Duodenal mucosa (tissue), 2 donors: ENCODE data around the gene SPI1.

ENCODE experiments used
- H3K27ac ChIP-seq: one replicate; pipeline ENCODE4 v1.7.0; 2013; ENCODE audit warnings: low read depth, low read length
- H3K27me3 ChIP-seq, 2 donors: one replicate each; pipeline ENCODE4 v1.7.0; 2013; ENCODE audit warnings: low read length in 2 of 2, control low read depth in 1 of 2; ENCODE audit not compliant: insufficient read depth in 2 of 2, control insufficient read depth in 1 of 2
- H3K36me3 ChIP-seq, 2 donors: one replicate each; pipeline ENCODE4 v1.7.0; 2013; ENCODE audit warnings: low read length in 2 of 2, control low read depth in 1 of 2; ENCODE audit not compliant: insufficient read depth in 2 of 2, control insufficient read depth in 1 of 2
- H3K4me1 ChIP-seq, 2 donors: one replicate each; pipeline ENCODE4 v1.7.0; 2013; ENCODE audit warnings: low read length in 2 of 2, control low read depth in 1 of 2; ENCODE audit not compliant: insufficient read depth in 2 of 2, control insufficient read depth in 1 of 2
- H3K4me3 ChIP-seq, 2 donors: one replicate each; pipeline ENCODE4 v1.7.0; 2013; ENCODE audit warnings: low read length in 2 of 2, low read depth in 1 of 2
- H3K9ac ChIP-seq, 2 donors: one replicate each; pipeline ENCODE4 v1.7.0; 2013; ENCODE audit warnings: low read length in 2 of 2, low read depth in 1 of 2
- H3K9me3 ChIP-seq, 2 donors: one replicate each; pipeline ENCODE4 v1.7.0; 2013; ENCODE audit warnings: low read length in 2 of 2, control low read depth in 1 of 2; ENCODE audit not compliant: control insufficient read depth in 1 of 2

The SPI1 gene

DNA sequence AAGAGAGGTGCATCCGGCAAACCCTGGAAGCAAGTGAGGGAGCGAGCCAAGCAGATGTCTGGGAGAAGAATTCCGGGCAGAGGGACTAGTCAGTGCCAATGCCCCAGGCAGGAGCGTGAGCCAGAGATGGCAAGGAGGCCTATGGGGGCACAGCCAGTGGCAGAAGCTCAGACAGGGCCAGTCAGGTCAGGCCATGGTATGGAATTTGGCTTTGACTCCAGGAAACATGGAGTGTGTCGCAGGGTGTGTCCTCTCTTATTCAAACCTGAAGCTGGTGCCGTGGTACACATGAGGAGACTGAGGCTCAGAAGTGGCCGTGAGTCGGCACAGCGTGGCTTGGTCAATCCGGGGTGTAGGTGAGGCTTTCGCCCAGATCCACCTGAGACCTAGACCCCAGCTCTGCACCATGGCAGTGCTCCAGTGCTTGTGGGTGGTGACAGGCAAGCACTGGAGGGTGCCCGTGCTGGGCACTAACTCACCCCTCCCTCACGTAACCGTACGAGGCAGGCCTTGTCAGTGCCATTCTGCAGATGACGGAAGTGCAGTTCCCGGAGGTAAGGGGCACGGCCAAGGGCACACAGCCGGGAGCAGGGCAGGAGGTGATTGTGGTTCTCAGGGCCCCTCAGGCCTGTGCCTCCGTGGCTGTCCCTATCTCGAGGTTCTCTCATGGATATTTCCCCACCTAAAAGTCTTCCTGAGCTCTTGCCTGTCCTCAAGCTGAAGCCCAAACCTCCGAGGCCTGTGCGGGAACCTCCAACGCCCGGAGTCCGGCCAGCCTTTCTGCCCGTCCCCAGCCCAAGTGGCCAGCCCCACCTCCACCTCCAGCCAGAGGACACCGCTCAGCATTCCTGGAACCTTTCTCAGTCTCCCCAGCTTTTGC is 10.6 kb upstream of the SPI1 start:
- Histone ChIP-seq H3K27me3 (no peaks in the 10 kb centered on the region), H3K27ac (no peak overlapping the region), H3K4me1 (peaks cover 4 to 15% of the 10 kb centered on the region in 2 donors), H3K36me3 (no peaks in the 10 kb centered on the region), H3K4me3 (no peak overlapping the region), H3K9ac (no peak overlapping the region), H3K9me3 (no peaks in the 10 kb centered on the region)

DNA sequence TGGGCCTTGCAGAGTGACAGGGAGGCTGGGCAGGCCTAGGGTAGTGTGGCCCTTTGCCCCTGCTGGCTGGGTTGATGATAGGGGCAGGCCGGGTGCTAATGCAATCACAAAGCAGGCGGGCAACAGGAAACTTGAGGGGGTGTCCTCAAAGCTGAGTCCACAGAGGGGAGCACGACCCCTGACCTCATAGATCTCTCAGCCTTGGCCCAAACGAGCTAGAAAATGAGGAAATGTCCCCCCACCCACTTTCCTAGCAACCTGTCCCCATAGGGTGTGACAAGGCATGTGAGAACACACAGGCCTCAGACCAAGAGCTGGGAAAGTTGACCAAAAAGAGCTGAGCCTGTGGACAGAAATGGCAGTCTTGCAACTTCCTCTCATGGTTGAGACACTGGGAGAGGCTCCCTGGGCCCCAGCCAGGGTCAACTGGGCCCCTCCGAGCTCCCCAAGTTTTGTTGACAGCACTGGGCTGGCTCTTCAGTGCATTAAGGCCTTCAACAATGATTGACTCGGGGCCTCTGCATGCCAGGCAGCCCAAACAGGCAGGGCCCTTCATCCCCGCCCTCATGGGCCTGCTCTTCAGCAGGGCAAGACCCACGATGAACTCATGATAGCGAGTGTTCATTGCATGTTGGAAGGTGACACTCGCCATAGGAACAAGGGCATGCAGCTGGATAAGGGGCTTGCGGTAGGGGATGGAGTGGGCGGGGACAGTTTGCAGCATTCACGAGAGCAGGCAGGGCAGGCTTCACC is 9.8 kb upstream of the SPI1 start:
- Histone ChIP-seq H3K27ac (no peak overlapping the region), H3K9me3 (no peaks in the 10 kb centered on the region), H3K4me1 (peaks cover 0 to 8% of the 10 kb centered on the region in 2 donors), H3K36me3 (no peaks in the 10 kb centered on the region), H3K27me3 (no peaks in the 10 kb centered on the region), H3K9ac (no peak overlapping the region), H3K4me3 (no peak overlapping the region)

DNA sequence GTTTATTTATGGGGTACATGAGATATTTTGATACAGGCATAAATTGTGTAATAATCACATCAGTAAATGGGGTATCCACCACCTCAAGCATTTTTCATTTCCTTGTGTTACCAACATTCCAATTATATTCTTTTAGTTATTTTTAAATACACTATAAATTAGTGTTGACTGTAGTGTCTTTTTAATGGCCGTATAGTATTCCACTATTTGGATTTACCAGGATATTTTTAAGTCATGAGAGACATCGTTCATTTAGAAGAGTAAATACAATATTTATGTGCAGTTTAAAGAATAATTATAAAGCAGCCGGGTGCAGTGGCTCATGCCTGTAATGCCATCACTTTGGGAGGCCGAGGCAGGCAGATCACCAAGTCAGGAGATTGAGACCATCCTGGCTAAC is 6.2 kb upstream of the SPI1 start:
- Histone ChIP-seq H3K9ac (no peak overlapping the region), H3K27me3 (no peaks in the 10 kb centered on the region), H3K27ac (no peak overlapping the region), H3K4me3 (no peak overlapping the region), H3K9me3 (no peaks in the 10 kb centered on the region), H3K4me1 (peaks cover 0 to under 1% of the 10 kb centered on the region in 2 donors), H3K36me3 (no peaks in the 10 kb centered on the region)

DNA sequence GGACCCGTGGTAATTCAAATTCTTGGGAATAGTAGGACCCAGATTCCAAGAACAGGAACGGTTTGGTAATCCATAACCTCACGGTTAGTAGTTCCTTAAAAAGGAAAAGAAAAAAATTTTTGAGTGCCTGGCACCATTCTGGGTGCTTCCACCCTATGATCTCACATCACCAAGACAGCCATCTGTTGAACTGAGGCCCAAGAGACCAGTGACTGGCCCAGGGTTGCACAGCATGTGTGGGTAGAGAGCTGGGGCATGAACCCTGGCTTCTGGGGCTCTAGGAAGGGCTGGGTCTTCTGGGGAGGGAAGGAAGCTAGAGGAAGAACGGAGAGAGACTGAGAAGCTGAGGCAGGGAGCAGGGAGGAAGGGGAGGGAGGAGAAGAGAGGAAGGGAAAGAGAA is 4.7 kb upstream of the SPI1 start:
- no peaks in the 10 kb centered on the region for H3K4me1 ChIP-seq
- H3K4me3 ChIP-seq = no peak overlapping the region
- H3K27me3 ChIP-seq = no peaks in the 10 kb centered on the region
- no peak overlapping the region for H3K27ac ChIP-seq
- no peak overlapping the region for H3K9ac ChIP-seq
- H3K36me3 ChIP-seq = no peaks in the 10 kb centered on the region
- no peaks in the 10 kb centered on the region for H3K9me3 ChIP-seq

DNA sequence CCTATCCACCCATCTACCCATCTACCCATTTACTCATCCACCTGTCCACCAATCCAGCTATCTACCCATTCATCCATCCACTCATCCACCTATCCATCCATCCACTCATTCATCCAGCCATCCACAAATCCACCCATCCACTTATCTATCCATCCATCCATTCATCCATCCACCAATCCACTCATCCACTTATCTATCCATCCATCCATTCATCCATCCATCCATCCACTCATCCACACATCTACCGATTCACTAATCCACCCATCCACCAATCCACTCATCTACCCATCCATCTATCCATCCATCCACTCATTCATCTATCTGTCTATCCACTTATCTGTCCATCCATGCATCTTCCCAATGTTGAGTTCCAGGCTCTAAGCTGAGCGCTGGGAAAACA is 1.7 kb upstream of the SPI1 start:
- no peaks in the 10 kb centered on the region for H3K36me3 ChIP-seq
- H3K4me3 ChIP-seq = no peak overlapping the region
- no peak overlapping the region for H3K9ac ChIP-seq
- H3K27ac ChIP-seq = no peak overlapping the region
- H3K27me3 ChIP-seq = no peaks in the 10 kb centered on the region
- H3K4me1 ChIP-seq = no peaks in the 10 kb centered on the region
- H3K9me3 ChIP-seq = no peaks in the 10 kb centered on the region

DNA sequence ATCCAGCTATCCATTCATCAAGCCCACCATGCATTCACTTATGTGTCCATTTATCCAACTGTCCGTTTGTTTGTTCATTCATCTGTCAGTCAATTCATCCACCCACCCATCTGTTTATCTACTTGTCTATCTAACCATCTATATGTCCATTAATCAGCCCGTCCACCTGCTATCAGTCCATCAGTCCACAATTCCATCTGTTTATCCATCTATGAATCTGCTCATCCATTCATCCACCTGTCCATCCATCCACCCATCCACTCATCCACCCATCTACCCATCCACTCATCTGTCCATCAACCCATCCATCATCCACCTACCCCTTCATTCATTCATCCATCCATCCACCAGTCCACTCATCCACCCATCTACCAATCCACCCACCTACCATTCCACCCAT is 970 bp upstream of the SPI1 start:
- H3K4me3 ChIP-seq = no peak overlapping the region
- no peak overlapping the region for H3K9ac ChIP-seq
- H3K4me1 ChIP-seq = no peaks in the 10 kb centered on the region
- no peaks in the 10 kb centered on the region for H3K27me3 ChIP-seq
- no peaks in the 10 kb centered on the region for H3K36me3 ChIP-seq
- H3K9me3 ChIP-seq = no peaks in the 10 kb centered on the region
- H3K27ac ChIP-seq = no peak overlapping the region

DNA sequence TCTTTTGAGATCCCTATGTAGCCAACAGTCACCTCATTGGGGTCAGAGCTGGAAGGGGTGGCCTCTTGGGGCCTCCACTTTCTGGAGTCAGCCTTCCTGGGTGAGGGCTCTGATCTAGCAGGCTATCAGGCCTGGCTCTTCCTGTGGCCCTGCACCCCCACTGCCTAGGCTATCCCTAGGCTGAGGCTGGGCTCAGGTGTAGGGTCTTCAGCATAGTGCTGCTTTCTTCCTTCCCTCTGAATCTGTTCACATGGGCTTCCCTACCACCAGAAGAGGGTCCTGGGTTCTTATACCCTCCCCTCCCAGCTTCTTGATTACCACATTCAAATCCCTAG is 456 bp upstream of the SPI1 start:
- Histone ChIP-seq H3K9me3 (no peaks in the 10 kb centered on the region), H3K4me3 (peak overlapping the region in 1 of 2 donors; percentile 63), H3K9ac (peak overlapping the region; percentile 44 to 48), H3K27me3 (no peaks in the 10 kb centered on the region), H3K27ac (no peak overlapping the region), H3K36me3 (no peaks in the 10 kb centered on the region), H3K4me1 (no peaks in the 10 kb centered on the region)

DNA sequence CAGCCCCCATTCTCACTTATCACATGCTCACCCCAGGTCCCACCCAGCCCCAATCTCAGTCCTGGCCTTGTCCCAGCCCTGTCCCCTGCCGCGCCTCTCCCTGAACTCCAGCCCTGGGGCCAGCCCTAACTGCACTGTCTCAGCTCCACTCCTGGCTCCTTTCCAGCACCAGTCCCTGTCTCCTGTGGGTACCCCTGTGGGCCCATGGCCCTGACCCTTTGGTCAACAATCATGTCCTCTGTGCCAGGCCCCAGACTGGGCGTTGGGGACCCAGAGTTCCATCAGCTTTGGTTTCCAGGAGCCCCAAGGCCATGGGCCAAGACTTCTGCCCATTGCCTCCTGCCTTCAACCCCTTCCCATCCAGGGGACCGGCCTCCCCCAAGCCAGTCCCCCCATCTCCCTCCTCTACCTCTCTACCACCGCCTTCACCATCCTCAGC is 757 bp downstream of the SPI1 start:
- peak overlapping the region; percentile 22 for H3K27ac ChIP-seq
- H3K9ac ChIP-seq = peak overlapping the region; percentile 44 to 51
- H3K9me3 ChIP-seq = no peaks in the 10 kb centered on the region
- no peaks in the 10 kb centered on the region for H3K36me3 ChIP-seq
- H3K27me3 ChIP-seq = no peaks in the 10 kb centered on the region
- no peaks in the 10 kb centered on the region for H3K4me1 ChIP-seq
- peak overlapping the region; percentile 63 to 65 for H3K4me3 ChIP-seq

DNA sequence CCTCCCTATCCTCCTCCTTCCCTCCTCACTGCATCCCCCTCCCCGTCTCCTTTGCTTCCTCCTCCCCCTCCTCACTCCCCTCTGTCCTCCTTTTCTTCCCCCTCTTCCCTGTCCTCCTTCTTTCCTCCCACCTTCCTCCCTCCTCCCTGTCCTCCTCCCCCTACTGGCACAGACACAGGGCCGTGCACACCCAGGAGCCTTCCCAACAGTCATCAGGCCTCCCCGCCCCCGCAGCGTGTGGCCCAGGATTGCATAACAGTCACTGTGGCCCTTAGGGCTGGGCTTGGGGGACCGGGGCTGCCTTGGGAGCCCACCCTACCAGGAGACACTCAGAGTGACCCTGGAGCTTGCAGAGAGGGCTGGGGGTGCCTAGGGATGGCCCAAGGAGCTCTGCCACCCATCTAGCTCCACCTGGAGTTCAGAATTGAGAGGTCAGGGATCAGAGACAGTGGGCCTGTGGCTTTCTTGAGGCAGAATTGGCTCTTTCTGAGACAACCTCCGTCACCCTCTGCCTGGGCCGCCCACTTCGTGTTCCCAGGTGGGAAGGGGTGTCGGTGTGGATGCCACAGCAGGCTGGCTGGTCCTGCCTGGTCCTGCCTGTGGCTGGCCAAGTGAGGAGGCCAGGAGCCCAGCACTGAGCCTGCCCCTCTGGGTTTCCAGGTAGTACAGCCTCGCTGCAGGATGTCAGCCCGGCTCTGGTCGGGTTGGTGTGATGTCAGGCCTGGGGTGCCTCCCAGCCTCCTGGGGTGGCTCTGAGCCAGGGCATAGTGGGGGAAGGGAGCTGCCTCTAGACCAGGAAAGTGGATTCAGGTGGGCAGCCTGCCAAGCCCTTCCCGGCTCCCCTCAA is 1.6 kb downstream of the SPI1 start:
- no peak overlapping the region for H3K27ac ChIP-seq
- no peaks in the 10 kb centered on the region for H3K36me3 ChIP-seq
- H3K4me1 ChIP-seq = no peaks in the 10 kb centered on the region
- H3K4me3 ChIP-seq = peak overlapping the region; percentile 63 to 65
- H3K9ac ChIP-seq = peak overlapping the region; percentile 38 to 51
- H3K9me3 ChIP-seq = no peaks in the 10 kb centered on the region
- H3K27me3 ChIP-seq = no peaks in the 10 kb centered on the region

DNA sequence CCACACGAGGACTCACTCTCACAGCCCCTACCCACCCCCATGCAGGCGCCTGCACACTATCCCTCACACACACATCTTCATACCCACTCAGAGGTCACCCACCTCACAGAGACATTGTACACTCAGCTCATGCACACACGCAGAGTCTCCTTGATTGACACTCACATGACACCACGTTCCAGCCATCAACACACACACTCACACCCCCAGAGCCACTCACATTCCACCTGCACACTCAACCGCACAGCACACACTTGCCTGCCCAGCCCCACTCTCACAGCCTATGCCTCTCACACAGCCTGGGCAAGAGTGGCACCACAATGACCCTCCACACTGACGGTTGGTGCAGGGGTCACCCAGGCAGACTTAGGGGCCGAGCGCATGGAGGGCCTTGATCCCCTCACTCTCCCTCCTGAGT is 2.2 kb downstream of the SPI1 start:
- H3K27me3 ChIP-seq = no peaks in the 10 kb centered on the region
- peak overlapping the region; percentile 57 to 65 for H3K4me3 ChIP-seq
- no peaks in the 10 kb centered on the region for H3K36me3 ChIP-seq
- H3K9ac ChIP-seq = peak overlapping the region in 1 of 2 donors; percentile 25
- H3K27ac ChIP-seq = no peak overlapping the region
- no peaks in the 10 kb centered on the region for H3K9me3 ChIP-seq
- no peaks in the 10 kb centered on the region for H3K4me1 ChIP-seq
